Activated CD4-positive, alpha-beta T cell treated with anti-CD3 and anti-CD28 coated beads, Interleukin-2, amount 10 ng/mL, durations not matched to agents 7 days and 5 days (primary cell): ENCODE measurements around the gene ARF4. TPM values are rescaled to one million over a fixed set of nuclear protein-coding genes. Genes with fewer than 3 reads are reported as not detected.

Source experiments
- CTCF ChIA-PET: fragments of 350-600 bp; sonication (Branson Sonifier 250); formaldehyde crosslinking; loops from one replicate; lab custom pipeline; 2021; ENCODE audit warnings: antibody characterized with exemption; lab: Charles Lee
- POLR2A ChIA-PET: fragments of 350-600 bp; sonication (Branson Sonifier 250); formaldehyde crosslinking; loops from one replicate; lab custom pipeline; 2021; ENCODE audit warnings: antibody characterized with exemption; lab: Charles Lee
- DNase-seq: peaks from one replicate; pipeline ENCODE4 v3.0.0-alpha.2; 2020
- H3K27ac Mint-ChIP-seq: one replicate; pipeline ENCODE4 v1.8.0; 2021; ENCODE audit warnings: mild to moderate bottlenecking, moderate library complexity, mixed read lengths
- H3K27me3 Mint-ChIP-seq: one replicate; pipeline ENCODE4 v1.8.0; 2021; ENCODE audit warnings: mixed read lengths
- H3K36me3 Mint-ChIP-seq: one replicate; pipeline ENCODE4 v1.8.0; 2021; ENCODE audit warnings: low read depth, mixed read lengths
- H3K4me1 Mint-ChIP-seq: one replicate; pipeline ENCODE4 v1.8.0; 2021; ENCODE audit warnings: mixed read lengths
- H3K4me3 Mint-ChIP-seq: one replicate; pipeline ENCODE4 v1.8.0; 2021; ENCODE audit warnings: mild to moderate bottlenecking, moderate library complexity, mixed read lengths
- H3K9me3 Mint-ChIP-seq: one replicate; pipeline ENCODE4 v1.8.0; 2021; ENCODE audit warnings: mixed read lengths
- total RNA-seq, 2 experiments: library from RNA; stranded (reverse); gene quantifications; one replicate each; pipeline ENCODE4 v1.2.3, GENCODE V29; 2021

ARF4 gene
- total RNA-seq, 2 experiments from 2014 or later = 42.3 to 50.3 TPM

GRCh38 chr3:57538465-57538864 is 58.7 kb downstream of the ARF4 start:
- POLR2A ChIA-PET = no interaction called here
- DNase-seq = no peak
- no peaks in the 10 kb centered on the region for H3K9me3 Mint-ChIP-seq
- H3K27ac Mint-ChIP-seq = no peak overlapping the region
- H3K36me3 Mint-ChIP-seq = no peaks in the 10 kb centered on the region
- no peaks in the 10 kb centered on the region for H3K4me1 Mint-ChIP-seq
- H3K4me3 Mint-ChIP-seq = no peak overlapping the region
- H3K27me3 Mint-ChIP-seq = no peaks in the 10 kb centered on the region
- CTCF ChIA-PET = no interaction called here

DNA sequence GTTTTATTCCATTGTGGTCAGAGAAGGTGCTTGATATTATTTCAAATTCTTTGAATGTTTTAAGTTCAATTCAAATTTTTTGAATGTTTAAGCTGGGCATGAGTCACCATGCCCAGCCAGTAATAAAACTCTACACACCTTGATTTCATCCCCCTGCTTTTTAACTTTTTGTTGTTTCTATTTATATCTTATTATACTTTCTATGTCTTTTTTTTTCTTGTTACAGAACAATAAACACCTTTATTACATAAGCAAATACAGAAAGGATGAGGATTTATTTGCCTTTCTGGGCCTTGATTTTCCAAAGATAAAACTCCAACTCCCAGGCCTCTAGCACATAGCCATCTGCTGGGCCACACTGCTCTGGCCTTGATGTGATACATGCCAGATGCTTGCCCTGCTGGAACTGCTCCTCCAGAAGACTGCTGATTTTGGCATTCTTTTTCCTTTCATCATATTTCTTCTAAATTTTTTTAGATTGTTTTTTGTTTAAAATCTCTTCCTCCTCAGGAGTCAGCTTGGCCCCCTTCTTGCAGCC is 67.0 kb downstream of the ARF4 start:
- POLR2A ChIA-PET = no interaction called here

More for the DNA sequence above, 67.0 kb downstream of the ARF4 start:
- no peaks in the 10 kb centered on the region for H3K4me1 Mint-ChIP-seq
- H3K36me3 Mint-ChIP-seq = no peaks in the 10 kb centered on the region
- no peak for DNase-seq
- CTCF ChIA-PET = interaction anchor here (1.5 kb wide), 1 partner anchor 10 kb away, joined by 3 read pairs; no protein-coding TSS in a partner anchor
- H3K9me3 Mint-ChIP-seq = no peaks in the 10 kb centered on the region
- no peak overlapping the region for H3K27ac Mint-ChIP-seq
- peaks cover 10% of the 10 kb centered on the region for H3K27me3 Mint-ChIP-seq
- H3K4me3 Mint-ChIP-seq = no peak overlapping the region

Other genes starting within 250 kb of the ARF4 start
- under 1 TPM; 0.06 to 0.10 TPM for gene DNAH12, start 53.0 kb downstream of the ARF4 start, total RNA-seq
- gene PDE12, start 41.1 kb downstream of the ARF4 start, total RNA-seq = 10 to 100 TPM; 24.5 to 26.8 TPM
- 10 to 100 TPM; 26.3 to 28.1 TPM for gene DENND6A, start 95.7 kb upstream of the ARF4 start, total RNA-seq
- gene SLMAP, start 159.0 kb upstream of the ARF4 start, total RNA-seq = 10 to 100 TPM; 47.2 to 51.2 TPM